Activated T-cell treated with anti-CD3 and anti-CD28 coated beads for 48 hours (primary cell): ENCODE measurements around the gene ARID5B.

Source experiments
- DNase-seq: peaks from one replicate; pipeline ENCODE4 v3.0.0-alpha.2; 2020; ENCODE audit warnings: low read depth

ARID5B gene

DNA sequence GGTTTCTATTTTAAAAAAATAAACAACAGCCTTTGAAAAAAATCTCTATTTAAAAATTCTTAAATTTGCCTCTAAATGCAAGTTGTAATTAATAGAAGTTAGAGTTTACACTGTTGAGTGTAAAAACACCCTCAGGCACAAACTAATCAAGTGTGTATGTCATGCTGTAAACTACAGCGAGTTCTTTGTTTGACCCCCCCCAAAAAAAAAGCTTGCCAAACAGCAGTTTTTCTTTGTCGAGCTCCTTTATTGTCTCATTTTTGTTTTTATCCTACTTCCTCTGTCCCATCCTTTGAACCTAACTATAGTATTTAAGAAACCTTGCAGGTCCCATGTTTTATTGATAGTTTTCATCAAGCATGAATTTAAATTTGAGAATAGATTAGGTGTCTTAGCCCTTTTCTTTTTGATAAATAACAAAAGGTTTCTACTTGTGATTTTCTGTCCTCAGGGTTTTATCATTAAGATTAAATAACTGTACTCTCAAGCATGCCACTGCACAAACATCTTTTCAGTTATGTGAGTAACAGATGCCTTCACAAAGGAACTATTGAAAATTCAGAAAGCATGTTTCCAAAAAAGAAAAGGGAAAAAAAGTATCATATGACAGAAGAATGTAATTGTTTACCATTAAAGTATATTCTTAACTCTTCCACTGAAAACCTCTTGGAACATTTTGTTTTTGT, 176.0 kb downstream of the ARID5B start:
- DNase-seq: no peak

DNA sequence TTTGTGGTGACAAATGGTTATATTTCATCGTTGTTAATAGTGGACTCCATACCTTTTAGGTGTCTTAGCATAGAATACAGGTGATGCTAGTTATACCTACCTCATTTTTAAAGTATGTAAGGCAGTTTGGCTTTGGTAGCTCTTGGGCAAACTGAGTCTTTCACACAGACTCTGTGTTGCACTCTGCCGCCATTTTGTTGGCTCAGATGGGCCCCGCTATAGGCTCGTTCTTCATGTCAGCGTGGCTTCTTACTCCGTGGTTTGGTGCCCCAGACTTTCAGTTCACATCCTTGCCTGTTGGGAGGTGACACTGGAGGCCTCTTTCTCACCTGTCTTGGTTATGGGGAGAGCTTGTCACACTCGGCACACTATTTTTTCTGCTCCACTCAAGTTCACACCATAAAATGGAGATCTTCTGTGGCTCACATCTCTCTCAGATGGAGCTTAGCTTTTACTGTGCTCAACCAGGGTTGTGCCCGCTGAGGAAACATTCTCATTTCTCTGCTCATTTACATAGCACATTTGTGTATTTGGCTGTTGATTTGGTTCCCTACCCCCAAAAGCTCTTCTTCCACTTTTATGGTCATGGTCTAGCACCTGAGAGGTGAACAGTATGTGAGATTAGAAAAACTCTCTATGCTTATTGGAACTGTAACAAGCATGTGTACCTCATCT, 178.5 kb downstream of the ARID5B start:
- DNase-seq: no peak

DNA sequence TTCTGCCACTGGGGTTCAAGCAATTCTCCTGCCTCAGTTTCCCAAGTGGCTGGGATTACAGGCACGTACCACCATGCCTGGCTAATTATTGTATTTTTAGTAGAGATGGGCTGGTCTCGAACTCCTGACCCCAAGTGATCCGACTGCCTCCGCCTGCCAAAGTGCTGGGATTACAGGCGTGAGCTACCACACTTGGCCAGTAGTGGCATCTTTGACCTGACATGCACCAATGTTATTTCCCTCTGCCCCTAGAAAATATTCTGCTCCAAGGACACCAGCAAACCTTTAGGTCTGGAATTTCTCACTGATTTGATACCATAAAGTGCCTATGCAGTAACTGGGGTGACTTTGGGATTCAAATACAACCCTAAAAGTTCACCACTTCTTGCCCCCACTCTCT, 179.4 kb downstream of the ARID5B start:
- DNase-seq: no peak

DNA sequence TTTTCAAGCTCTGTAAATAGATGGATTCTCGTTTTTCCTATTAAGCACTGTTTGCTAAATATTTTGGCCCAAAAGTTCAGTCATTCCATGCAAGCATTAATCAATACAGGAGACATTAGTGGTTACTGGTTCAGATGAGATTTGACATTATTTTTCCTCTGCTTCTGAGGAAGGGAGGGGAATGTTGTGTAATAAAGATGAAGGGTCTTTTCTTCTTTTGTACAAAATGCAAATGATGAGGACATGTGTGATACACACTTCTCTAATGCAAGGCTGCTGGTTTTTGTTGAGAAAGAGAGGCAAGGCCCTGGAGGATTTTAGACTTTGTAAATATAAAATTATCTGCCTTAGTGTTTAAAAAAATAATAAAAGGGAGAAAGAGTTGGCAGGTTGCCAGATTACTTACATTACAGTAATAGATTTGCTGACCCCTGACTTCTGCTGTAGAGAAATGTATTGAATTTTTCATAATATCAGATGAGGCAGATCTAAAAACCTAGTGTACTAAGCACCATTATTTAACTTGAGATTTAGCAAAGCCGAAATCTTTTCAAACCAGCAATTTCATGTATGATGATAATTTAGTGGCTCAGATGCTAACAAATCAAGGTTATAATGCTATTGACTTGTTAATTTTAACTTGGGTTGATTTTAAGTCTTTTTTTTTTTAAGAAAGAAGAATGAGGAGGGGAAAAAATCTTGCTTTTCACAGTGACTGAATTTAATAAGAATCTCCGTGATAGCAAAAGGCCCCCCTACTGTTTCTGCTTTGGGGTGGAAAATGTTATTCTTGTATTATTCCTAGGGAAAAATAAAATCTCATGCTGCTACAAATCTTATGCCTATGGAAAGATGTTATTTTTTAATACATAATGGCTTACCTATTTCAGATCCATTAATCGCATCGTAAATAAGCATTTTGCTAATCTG, 180.1 kb downstream of the ARID5B start:
- DNase-seq: no peak

DNA sequence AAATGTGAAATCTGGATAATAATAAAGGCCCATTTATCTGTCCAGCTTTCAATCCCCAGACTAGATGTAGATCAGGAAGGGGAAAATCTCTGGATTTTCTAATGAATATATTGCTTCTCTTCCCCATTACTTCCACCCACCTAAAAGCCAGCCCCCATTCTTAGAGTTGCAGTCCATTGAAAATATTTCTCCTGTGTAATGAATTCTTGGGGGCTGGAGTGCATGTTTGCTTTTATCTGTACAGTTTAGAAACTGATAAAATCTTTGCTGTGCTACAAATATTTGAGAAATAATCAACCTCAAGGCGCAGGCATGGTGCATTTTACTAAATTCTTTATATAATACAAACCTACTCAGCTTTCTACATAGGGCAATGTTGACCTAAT, 180.8 kb downstream of the ARID5B start:
- no peak for DNase-seq

DNA sequence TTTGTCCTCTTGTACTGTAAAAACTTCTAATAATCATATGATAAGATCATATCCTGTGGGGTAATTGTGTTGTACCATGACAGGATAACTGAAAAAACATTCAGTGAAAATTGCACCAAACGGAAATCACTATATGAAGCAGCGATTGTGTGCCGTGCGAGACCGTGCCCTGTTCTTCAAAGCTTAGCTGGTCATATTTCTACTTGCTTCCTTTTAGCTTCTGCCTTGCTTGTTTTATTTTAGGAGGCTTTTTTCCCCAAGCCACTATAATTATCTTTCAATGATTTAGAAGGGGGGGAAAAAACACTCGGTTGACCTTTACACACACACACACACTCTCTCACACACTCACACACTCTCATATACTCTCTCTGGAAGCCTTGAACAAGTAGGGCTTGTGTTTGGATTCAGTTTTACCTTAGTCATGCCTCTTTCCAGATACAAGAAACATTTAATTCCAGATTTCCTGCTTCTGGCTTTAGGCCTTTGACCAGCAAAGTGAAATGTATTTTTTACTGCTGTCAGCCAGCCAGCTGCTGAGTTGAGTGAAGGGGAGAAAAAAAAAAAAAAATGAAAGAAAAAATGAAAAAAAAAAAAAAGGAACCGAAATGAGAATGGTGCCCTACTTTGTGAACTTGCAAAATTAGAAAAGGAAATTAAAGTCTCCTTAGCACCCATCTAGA, 181.4 kb downstream of the ARID5B start:
- DNase-seq: no peak

DNA sequence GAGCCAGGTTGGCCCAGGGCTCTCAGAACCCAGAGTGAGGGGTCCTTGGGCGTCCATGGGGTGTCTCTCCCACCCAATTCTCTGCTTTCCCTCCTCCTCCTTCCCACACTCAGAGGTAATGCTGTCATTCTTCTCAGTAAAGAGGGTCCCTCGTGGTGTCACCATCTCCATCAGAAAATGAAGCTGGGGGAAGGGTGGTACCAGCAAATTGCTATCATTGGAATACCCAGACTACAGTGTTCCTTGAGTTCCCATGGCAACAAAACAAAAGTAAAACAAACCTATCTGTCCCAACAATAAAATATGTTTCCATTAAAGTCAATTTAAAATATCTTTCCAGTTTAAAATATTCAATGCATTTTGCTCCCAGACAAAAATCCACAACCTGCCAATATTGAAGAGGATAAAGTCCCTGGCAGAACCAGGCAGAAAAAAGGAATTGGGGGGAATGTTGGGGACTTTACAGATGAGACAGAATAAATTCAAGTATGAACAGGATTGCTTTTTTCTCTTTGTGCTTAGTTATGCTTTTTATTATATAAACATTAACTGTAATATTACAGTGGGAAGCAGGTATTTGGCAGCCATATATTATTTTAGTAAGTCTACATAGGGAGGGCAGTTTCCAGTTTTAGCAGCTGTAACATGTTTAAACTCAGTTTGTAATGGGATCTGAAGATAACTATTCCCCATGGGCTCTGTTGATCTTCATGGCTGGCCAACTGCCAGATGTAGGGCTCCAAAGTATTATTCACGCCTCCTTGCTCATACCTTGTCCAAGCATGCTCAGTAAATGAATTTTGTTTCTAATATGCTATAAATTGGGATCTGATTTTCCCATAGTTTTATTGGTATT, 182.1 kb downstream of the ARID5B start:
- no peak for DNase-seq

DNA sequence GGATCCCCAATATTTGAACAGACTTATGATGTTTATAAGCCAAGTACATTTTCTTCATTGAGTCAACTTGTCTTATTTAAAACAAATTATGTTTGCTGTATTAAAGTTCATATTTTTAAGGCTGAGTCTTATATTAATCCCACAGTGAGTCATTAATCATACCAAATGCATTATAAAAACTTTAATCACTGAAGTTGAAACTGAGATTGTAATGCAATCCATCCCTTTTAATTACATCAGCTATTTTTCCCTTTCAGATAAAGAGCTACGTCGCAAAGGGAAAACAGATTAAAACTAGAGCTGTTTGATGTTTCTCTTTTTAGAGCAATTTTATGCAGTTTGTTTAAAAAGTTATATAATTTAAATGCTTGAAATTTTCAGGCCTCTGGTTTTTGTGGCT, 183.0 kb downstream of the ARID5B start:
- DNase-seq: no peak

DNA sequence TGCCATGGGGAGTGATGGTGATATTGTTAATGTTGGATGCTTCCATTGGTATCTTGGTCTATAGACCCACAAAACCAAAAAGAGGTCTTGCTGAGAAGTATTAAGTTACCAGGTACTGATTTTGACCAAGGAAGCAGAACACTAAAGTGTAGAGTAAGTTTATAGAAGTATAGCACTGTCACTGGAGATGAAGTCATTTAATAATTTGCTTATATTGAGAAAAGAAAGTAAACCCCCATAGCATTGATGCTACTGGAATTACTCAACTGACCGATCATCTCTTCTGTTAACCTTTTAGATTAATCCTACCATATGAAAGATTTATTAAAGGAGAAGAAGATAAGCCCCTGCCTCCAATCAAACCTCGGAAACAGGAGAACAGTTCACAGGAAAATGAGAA, 183.9 kb downstream of the ARID5B start:
- no peak for DNase-seq

DNA sequence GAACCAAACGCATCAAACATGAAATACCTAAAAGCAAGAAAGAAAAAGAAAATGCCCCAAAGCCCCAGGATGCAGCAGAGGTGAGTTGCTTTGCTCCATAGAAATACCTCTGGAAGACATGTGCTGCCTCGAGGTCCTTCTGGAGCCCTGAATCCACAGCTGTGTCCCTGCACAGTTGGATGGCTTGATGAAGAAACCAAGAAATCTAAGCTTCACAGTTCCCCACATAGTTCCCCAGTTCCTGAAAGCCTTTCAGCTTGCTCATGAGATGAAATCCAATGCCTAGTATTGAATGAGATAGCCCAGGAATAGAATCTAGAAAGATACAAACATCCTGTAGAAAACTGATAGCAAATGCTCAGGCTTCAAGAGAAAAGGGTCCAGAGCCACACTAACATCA, 184.3 kb downstream of the ARID5B start:
- DNase-seq: no peak

DNA sequence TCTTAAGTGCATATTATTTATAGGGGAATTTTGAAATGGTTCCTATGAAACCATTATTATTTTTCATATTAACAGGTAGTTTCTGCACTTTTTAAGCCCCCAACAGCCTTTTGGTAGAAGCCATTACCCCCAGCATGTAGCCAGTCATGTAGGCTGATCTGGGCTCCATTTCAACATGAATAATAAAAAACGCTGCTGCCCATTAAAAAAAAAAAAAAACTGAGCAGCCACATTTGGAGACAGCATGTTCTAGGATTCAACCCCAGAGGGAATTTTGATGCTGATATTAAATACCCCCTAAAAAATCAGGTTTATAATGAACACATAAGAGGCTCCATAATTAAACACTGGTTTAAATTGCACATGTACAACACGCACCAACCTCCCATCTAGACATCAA, 185.8 kb downstream of the ARID5B start:
- no peak for DNase-seq

DNA sequence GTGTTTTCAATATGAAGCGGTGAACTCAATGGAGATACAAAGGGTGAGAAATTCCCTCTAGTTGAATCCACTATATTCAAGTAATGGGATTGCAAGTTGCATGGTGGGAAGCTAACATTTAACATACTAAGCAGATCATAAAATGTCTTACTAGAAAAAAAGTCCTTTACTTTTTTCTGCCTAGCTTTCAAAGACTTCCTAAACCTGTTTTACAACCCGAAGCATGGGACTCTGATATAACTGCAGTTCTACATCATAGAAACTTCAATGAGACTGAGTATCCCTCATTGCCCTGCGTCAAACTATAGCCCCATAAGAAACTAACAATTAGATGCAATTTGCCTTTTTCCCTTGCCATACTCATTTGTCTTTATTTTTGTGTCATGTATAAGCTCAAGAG, 187.3 kb downstream of the ARID5B start:
- no peak for DNase-seq

DNA sequence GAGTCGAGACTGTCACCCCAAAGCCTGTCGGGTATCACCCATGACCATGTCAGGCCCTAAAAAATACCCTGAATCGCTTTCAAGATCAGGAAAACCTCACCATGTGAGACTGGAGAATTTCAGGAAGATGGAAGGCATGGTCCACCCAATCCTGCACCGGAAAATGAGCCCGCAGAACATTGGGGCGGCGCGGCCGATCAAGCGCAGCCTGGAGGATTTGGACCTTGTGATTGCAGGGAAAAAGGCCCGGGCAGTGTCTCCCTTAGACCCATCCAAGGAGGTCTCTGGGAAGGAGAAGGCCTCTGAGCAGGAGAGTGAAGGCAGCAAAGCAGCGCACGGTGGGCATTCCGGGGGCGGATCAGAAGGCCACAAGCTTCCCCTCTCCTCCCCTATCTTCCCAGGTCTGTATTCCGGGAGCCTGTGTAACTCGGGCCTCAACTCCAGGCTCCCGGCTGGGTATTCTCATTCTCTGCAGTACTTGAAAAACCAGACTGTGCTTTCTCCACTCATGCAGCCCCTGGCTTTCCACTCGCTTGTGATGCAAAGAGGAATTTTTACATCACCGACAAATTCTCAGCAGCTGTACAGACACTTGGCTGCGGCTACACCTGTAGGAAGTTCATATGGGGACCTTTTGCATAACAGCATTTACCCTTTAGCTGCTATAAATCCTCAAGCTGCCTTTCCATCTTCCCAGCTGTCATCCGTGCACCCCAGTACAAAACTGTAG, 191.0 kb downstream of the ARID5B start:
- DNase-seq: no peak

DNA sequence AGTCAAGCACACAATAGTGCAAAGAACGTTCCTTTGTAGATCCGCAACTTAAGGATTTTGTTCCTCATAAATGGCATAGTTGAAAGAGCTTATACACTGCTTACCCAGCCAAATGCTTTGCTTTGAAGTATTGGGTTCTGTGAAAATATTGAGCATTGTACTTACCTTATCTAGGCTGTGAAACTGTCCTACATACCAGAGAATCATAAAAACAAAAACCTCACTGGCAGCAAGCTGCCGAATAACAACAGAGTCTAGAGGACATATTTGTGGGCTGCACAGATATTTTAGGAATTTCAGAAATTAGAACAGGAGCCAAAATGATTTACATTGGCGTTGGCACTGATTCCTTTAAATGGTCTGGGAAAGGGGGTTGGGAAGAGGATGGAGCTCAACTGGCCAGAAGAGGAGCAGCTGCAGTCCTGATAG, 192.4 kb downstream of the ARID5B start:
- no peak for DNase-seq

DNA sequence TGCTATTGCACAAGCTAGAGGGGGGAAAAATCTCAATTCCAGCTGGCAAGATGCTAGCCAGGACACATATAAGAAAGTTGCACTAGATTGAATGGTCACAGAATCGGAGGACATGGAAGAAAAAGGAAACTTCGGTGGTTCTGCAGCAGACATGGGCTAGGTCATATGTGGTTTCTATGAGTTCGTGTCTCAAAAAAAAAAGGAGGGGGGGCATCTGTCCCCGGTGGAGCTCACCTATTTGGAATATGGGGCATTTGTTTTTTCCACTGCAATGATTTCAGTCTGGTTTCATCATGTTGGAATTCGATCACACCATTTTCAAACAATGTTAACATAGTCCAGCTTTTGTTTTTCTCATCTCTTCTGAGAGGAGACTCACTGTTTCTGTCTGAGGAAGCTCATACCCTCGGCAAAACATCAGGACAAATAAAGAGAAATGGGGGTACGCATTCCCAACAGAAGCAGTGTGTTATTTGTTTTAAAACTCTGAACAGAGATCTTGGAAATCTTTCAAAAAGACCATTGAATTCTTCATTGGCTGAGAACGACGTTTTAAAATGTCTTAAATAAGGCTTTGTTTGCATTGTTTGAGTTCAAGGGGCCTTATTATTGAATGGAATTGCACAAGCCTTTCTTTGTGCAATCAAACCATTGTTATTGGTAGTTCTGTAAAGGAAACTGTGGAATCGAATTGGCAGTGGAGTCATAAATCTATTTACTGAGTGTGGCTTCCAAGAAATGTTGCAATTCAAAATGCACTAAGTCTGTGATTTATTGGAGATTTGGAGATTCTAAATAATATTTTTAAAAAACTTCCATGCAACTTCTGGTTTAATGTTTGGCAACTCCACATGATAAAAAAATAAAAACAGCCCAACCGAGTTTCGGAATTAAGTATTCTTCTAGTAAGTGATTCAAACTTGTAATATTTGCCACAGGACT, 194.0 kb downstream of the ARID5B start:
- DNase-seq: no peak

DNA sequence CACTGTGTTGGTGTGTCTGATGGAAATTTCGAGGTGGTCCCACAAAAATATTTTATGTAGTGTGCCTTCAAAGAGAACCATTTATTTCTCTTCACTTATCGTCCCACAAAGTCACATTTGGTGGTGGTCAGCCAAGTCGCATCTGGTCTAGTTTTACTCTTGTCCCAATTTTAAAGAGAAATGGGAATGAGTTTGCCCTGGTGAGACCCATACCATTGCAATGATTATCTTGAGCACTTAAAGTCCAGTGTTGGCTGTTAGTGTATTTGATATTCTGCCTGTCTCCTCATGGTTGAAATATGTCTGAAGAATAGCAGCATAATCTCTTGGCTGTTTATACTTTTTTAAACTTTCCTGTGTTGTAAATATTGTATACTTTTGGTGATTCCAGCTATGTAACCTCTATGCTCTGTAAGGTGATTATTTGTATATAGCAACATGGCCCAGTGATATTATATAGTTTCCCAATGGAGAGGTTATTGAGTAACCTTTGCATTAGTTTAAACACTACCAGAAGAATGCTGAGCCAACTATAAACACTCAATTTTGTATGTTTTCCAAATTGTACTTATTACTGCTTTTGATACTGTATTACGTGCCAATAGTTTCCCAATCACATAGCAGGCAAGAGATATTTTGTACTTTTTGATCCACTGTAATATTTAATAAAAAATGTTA, 194.9 kb downstream of the ARID5B start:
- no peak for DNase-seq

DNA sequence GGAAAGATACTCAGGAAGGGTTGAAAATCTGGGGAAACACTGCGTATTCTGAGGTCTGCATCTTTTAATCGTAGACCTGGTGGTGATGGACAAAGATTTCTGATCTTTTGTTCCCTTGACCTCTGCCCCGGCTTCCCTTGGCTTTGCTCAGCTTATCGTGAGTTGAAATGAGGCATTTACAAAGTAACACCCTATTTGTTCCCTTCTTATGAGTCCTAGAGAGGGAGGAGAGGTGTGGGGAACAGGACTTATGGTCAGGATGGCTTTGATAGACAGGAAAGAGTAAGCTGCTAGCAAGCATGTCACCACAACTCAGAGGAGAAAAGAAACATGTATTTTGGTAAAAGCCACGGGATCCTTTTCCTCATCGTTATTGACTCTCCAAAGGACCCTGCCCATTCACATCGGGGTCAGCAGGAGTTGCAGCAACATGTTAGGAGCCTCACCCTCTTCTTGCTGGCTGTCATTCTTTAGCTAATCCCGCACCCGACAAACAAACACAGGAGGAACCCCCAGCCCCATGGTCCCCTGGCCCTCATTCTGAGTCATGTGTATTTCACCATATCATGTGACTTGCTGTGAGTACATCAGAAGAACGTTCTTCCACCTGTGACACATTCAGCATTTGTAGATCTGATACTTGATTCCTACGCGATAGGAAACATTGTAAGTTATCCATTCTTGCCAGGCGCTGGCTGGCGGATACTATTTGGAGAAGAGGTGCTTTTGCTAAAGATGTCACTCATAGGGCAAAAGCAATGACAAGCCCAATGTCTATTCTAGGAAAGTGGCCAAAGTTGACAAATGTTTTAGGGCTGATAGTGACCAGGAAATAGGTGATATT, 197.0 kb downstream of the ARID5B start:
- no peak for DNase-seq

DNA sequence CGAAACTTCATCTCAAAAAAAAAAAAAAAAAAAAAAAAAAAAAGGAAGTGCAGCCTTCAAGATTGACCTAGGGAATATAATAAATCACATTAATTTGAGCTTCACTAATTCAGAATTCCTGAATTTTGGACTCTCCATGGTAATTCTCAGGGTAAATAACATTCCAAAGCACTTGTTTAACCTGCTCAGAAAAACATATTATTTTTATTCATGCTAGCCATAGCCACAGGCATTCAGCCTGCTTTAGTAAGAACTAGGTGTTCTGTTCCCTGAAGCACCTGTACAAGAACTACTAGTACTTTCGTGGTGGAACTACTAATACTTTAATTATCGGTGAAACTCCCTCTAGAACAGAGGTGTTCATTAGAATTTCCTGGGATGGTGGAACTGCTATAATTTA, 197.8 kb downstream of the ARID5B start:
- no peak for DNase-seq
